NCI-H187 treated with DMSO at 0.1 percent for 48 hours (cell line): ENCODE results near the gene TMEM266.

Experiments used
- DNase-seq: peaks from one replicate; lab custom pipeline; 2025; lab: John Stamatoyannopoulos, UW

TMEM266 gene

DNA sequence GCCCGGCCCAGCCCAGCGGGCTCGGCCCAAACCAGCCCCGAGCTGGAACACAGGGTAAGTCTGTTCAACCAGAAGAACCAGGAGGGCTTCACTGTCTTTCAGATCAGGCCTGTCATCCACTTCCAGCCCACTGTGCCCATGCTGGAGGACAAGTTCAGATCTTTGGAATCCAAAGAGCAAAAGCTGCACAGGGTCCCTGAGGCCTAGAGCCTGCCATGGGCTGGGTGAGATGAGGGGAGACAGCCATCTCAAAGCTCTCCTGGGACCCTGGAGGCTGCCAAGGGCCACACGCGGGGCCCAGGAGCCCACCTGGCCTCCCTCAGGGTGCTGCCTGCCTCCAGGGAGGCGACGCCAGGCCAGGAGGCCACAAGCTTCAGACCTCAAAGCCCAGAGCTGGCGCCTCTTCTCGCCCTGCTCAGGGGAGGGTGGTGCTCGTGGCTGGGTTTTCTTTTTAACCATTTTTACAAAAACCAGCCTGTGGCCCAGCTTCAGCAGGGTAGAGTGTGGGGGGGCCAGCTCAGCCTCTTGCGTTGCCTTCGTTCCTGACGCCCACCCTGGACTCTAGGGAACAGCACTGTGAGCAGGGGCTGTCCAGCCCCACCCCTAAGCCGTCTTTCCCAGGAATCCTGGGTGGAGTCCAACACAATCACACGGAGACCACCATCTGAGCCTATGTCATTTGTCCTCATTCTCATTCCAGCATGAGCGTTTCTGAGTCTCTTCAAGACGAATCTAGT lies 144.5 kb downstream of the TMEM266 start:
- no peak for DNase-seq

DNA sequence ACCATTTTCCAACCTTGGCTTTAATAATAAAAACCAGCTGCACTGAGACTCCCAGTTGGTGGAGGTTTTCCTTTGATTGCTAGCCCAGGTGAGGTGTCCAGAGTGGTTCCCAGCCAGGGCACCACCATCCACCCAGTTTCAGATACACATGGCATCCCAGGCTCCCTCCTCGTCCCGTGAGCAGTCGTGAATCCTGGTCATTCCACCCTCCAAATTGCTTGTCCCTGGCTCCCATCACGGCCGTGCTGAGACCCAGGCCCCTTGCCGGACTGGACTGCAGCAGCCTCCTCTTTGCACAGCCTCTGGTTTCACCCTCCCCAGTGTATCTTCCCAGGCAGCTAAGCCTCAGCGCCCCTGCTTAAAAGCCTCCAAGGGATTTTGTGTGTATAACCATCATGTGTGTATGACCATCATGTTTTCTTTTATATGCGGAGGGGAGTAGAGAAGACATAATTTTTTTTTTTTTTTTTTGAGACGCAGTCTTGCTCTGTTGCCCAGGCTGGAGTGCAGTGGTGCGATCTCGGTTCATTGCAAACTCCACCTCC lies 145.2 kb downstream of the TMEM266 start:
- DNase-seq: no peak

DNA sequence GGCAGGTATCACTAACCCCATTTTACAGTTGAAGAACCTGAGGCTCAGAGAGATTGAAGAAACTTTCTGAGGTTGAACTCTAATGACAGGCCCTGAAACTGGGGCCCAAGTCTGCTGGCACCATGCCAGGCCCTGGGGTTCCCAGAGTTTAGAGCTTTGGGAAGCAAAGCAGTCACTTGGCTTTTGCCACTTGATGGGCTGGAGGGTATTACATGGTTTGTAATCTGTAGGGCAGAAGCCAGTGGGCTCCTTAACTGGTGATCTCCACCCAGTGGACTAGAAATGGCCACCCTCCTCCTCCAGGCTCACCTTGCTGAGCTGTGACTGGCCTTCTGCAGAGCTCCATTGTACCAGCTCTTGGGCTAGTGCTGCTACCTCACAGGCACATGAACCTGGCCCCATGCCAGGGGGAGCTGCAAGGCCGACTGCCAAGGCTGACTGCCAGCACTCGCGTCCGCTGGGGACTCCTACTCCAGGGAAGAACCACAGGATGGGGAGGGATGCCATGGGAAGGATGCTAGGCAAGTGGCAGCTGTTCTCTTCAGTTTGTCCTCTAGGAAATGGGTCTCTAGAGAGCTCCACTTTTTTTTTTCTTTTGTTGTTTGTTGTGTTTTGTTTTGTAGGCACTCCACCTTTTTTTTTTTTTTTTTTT lies 146.7 kb downstream of the TMEM266 start:
- DNase-seq: peak; percentile 17

DNA sequence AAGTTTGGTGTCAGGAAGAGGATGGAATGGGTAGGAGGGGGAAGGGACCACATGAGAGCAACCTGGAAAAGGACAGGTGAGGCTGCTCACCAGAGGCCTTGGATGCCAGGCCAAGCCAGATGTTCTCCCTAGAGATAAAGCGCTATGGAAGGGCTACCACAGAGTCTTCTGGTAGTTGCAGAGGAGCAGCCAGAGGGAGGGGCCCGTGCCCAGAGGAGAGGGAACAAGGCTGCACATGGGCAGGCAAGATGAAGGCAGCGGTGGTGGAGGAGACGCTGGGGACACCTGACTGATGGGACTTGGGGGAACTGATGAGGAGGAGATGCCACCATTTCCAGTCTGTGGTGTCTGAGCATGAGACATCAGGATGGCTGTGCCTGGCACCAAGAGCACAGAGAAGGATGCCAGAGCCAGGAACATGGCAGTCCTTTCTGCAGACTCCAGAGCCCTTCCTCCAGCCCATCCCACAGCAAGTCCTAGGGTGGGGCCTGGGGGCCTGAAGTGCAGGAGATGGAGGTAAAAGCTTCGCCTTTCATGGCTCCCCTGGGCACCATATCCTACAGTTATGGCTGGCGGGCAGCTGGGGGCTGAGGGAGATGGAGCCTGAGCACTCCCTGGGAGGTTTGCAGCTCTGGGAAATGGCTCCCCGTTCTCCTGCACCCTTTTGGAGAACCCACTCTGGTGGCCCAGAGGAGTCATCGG lies 148.4 kb downstream of the TMEM266 start:
- no peak for DNase-seq

DNA sequence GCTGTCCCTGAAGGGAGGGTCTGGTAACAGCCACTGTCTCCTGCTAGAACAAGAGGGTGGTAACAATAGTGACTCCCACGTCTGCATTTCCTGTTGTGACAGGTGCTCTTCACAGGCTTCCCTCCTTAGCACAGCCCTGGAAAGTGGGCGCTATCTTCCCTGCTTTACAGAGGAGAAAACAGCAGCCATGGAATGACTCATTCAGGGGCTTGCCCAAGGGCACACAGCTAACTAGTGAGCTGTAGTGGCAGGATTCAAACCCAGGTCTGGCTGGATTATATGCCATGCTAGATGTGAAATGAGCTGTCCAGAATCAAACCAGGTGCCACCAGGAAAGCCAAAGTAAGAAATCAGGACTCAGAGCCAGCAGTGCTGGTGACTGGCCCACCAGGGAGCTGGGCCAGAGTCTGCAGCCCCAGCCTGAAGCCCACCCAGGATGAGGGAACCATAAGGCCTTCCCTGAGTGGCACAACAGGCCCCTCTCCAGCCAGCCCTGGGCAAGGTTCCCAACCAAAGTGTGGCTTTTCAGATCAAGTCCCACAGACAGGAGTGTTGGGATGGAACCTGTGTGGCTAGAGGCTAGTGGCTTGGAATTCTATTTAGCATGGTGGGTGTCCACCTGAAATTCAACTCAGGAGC lies 149.1 kb downstream of the TMEM266 start:
- no peak for DNase-seq

DNA sequence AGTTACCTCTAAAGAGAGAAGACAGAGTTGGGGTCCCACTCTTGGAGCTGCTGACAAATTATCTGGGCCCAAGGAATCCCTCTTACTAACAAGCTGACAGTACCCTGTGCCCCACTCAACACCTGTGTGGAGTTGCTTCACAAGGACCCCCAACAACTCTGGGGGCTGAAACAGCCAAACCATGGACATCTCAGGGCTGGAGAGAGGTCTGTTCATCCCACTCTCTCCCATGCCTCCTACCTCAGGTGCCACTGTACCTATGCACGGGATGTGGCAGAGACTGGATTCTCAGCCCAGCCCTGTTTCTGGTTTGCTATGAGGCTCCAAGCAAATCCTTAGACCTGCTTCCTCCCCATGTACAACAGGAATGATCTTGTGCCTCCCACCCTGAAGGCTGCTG lies 149.7 kb downstream of the TMEM266 start:
- DNase-seq: no peak

DNA sequence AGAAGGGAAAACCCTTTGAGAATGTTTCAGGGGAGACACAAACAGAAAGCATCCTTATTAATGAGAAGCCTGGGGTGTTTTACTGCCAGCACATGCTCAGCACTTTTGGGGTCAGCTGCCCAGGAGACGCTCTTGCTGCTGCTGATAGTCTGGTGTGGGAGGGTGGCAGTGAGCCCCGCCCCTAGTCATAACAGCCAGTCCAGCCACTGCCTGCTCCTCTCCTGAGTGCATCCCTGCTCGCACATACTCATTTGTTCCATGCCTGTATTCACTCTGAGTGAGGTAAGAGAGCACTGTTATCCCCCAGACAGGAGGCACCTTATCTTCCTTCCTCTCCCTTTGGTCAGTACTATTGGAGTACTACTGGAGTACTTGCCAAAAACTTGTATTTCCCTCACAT lies 150.2 kb downstream of the TMEM266 start:
- no peak for DNase-seq

DNA sequence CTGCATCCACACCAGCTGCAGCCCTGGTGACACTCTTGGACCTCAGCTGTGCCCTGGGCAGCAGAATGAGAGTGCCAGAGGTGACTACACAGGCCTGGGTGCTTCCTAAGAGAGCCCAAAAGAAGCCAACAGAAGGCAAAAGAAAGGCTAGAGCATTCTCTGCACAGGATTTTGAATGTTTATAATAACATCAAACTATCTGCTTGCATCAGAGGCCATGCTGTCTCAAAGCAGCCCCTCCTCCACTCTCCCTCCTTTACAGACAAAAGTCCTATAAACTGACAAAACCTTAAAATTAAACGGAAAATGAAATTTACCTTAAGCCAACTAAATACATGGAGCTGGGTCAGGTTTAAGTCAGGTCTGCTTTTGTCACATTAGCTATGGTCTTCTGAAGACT lies 155.8 kb downstream of the TMEM266 start:
- no peak for DNase-seq

DNA sequence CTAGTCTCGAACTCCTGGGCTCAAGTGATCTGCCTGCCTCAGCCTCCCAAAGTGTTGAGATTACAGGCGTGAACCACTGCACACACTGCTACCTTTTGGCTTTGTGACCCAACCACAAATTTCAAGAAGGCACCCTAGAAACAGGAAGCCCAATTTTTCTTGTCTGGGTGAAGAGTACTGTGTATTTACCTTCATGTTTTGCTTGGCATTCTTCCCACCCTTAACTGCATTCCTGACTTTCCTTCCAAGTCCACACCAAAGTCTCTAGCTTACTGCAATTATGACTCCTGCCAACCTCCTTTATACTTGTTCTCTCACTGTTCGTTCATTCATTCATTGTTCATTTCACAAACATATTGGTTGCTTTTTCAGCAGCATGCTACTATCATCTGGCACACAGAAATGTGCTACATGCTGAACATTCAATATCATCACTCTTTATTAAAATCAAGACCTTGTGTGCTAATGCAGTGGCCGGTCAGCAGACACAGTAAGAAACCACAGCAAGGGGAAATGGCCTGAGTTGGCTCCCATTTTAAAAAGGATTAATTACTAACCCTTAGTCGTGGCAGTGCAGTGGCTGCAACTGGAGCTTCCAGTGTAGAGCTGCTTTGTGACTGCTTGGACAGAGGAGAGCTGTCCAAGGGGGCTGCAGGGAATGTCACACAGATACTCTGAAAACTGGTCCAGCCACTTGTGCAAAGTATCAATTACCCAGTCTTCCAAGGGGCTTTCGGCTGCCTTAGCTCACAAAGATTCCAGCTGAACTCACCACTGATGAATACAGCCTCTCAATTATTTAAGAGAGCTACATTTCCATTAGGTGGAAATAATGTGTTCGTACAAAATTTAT lies 157.5 kb downstream of the TMEM266 start:
- DNase-seq: no peak

DNA sequence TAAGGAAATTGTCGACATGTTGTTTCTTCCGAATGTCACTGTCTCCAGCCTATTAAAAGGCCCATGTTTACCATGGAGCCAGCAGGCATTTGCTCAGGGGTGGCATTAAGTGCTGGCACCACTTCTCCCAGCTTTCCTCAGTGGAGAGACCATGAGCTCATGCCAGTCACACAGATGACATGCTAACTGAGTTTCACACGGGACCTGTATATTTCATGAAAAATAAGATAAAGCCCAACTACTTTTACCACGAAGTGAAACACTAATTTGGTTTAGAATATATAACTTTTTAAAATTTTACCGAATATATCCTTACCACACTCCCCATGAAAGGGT lies 158.1 kb downstream of the TMEM266 start:
- no peak for DNase-seq

DNA sequence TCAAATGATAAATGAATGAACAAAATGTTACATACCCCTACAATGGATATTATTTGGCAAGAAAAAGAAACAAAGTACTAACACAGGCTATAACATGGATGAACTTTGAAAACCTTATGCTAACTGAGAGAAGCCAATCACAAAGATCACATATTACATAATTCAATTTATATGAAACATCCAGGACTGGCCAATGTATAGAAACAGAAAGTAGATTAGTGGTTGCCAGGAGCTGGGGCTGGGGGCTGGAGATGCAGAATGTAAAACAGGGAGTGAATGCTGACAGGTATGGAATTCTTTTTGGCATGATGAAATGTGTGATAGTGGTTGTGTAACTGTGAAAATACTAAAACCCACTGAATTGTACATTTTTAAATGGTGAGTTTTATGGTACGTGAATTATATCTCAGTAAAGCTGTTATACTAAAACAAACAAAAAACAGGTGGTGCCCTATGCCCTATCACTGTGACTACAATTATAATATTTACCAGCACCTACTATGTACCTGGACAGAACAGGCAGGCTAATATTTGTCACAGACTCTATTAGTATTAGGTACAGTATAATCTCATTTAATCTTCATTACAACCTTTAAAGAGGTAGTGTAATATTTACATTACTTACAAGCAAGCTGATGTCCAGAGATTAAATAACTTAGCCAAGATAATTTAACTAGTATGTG lies 161.4 kb downstream of the TMEM266 start:
- DNase-seq: no peak

DNA sequence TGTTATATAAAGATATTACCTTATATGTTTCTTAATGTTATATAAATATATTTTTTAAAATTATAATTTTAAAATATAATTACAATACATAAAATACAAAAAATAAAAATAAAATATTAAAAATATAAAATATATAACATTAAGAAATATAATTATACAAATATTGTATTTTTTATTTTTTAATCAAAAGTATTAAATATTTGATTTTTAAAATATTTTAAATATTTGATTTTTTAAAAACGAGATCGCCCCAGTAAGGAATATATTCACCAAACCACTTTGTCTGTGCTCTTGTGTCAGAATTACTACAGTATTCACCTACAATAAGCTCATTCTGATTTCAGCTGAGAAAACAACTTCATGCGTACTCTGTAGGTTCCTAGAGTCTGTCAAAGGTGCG lies 162.4 kb downstream of the TMEM266 start:
- no peak for DNase-seq

DNA sequence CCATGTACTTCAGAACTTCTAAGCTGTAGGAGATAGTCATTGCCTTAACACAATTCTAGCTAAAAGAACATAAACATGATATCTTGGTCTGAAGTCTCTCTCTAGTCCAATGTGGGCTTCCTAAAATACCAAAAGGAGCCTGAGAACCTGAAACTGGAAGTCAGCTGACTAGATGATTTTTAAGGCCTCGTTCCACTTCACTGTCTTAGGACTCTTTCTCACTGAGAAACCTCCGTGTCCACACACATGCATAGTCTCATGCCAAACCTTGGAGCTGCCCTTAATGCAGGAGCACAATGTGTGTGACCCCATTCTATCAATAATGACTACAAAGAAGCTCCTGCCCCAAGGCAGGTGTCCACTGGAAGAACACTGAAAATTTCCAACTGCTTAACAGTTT lies 163.7 kb downstream of the TMEM266 start:
- no peak for DNase-seq

DNA sequence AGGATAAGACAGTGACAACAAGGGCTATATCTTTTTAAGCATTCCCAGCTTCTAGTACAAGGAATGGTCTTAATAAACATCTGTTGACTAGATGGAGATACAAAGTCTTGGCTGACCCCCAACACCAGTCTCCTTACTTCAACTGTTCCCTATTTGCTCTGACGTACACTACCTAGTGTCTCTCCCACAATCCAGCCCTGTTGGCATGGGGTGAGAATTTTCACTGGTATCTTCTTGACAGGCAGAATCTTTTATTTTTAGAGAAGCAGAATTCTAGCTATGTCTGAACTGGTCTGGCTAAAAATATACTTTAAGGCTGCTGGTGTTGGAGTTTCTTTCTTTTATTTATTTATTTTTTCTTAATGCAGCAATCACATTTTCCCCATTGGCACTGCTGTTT lies 169.5 kb downstream of the TMEM266 start:
- DNase-seq: no peak

DNA sequence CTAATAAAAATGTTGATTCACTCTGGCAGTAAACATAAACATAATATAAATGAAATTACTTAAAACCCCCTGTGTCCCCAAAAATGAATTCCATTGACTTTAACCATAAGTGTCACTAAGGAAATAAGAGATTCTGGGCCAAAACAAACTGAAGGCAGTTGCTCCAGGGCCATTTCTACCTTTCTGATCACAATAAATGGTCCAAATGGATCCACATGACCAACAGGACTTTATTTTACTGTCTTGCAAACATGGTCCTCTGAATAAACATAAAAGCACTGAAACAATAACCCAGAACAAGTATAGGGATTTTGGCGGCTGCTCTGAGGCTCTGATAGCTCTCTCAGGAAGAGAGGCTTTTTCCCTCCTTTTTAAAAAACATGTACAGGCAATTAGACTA lies 174.1 kb downstream of the TMEM266 start:
- DNase-seq: no peak

DNA sequence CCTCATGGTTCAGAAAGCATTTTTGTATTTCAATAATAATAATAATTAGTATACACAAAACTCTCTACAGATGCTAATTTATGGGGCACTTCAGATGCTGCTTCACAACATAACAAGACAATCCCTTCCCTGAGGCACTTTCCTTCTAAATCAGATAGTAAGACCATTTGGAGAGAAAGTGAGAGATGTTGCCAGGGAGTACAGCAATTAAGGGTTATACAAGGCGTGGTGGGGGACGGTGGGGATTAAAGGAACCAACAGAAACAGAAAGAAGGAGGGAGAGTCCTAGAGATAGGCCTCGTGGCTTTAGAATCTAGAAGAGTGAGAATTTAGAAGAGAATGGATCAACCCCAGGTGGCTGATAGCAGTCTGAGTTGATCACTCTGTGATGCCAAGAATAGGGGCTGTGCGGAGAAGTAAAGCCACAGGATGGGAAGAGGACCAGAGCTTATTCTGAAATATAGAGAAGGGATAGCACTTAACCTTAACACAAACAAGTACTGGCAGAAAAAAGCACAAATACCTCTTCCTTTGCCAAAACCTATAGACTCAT lies 174.6 kb downstream of the TMEM266 start:
- no peak for DNase-seq

DNA sequence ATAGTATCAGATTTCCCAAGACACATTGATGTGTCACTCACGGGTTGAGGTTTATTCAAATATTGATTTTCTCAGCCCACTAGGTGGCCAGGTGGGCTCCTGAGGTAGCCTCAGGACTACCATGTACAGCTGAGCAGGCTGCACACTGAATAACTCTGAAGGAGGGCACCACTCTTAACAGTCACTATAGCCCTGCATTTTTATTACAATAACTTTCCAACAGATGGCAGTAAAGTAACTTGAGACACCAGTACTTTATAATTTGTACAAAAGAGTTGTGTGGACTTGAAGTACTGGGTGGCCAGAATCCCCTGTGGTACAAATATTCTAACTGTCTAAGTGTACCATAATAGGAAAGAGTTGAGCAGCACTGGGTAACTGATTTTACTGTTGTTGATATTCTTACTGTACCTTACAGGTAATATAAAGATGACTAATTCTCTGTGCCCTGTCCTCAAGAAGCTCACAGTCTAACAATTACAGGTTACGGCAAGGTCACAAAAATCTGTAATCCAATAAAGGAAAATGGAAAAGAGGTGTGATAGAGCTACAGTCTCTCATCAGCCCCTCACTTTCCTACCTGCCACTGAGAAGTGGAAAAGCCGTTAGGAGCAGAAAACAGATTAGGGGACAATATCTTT lies 175.5 kb downstream of the TMEM266 start:
- no peak for DNase-seq

DNA sequence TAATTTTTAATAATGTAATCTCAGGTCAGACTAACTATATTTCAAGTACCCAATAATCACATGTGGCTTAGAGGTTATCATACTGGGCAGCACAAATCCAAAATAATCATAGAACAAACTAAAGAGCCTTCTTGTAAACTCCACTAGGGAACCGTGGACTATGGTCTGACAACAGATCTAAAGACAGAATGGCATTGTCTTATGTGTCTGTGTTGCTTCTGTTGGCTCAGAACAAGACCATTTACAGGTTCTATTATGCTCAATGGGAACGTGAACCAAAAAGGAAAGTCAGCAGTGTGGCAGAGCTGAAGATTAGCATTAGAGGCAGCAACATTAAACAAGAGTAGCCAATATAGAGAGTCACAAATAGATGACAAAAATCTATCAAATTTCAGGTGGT lies 176.6 kb downstream of the TMEM266 start:
- DNase-seq: no peak

DNA sequence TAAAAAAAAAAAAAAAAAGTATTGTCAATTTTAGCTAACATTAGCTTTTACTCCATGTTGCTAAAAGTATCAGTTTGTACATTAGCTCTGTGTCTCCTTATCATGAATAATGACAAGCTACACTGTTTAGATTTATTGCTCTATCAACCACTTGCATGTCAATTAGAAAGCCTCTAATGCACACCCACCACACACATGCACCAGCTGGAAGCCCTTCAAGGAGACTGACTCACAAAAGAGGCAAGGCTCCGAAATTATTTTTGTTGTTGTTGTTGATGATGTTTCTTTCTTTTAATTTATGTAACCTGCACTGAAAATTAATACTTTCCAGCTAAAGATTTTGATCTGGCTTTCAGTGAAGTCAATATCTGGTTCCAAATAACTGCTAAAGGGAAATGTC lies 180.0 kb downstream of the TMEM266 start:
- no peak for DNase-seq

DNA sequence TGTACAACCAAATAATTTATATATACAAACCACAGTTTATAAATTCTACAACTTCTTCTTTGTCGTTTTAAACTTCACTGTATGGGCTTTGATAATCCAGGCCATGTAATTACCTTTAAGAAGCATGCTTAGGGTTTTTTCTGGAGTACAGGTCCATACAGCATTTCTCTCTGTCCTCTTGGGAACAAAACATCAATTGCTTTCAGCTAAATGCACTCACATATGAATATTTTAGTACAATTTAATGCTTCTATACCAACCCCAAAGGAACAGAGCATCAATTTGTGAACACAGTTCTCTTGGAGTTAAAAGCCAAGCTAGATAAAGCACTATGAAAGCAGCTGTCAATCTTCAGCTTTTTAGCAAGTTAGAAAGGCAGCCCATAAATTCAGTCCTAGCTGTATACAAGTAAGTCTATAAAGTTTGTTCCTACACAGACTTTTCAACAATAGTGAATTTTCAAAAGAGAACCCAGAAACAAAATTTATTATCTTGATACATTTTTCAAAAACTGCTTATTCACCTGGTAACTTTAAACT lies 185.4 kb downstream of the TMEM266 start:
- DNase-seq: no peak
